OCI-LY7 (cell line): ENCODE data around the gene LRBA.

Experiments used
- CTCF ChIP-seq: fragments of 200-600 bp; sonication (generic); conservative IDR thresholded peaks from 2 replicates; pipeline ENCODE4 v1.5.1; 2014; ENCODE audit warnings: mild to moderate bottlenecking, antibody characterized with exemption, low read length, moderate library complexity, mixed read lengths
- EZH2phosphoT487 ChIP-seq: fragments of 200-600 bp; sonication (generic); IDR thresholded peaks from 2 replicates; pipeline ENCODE4 v1.6.1; 2018; ENCODE audit warnings: low read depth, borderline replicate concordance, mild to moderate bottlenecking, mixed run types, antibody characterized with exemption, low read length, moderate library complexity, mixed read lengths

- TF ChIP-seq CTCF (no peak), EZH2phosphoT487 (no peak)
Observed at GRCh38 chr4:150990250-150990649, 24.8 kb downstream of the LRBA start.
